Spleen (tissue), 7 donors: ENCODE results near the gene CEP19.

Experiments used
- CTCF ChIP-seq, 11 experiments: fragments of 200-600 bp in 7 of 11; fragments of 450-650 bp in 4 of 11; sonication (generic) in 4 of 11; IDR thresholded peaks in 8 of 11; conservative IDR thresholded peaks in 3 of 11; 1 replicate in 7 of 11; 2 replicates in 4 of 11; pipeline versions ENCODE4 v1.4.0 to v1.8.0; 2016 to 2021; ENCODE audit warnings: antibody characterized with exemption in 11 of 11, inconsistent platforms in 4 of 11, mild to moderate bottlenecking in 1 of 11
- POLR2AphosphoS5 ChIP-seq, 3 donors: sonication (generic); formaldehyde crosslinking; IDR thresholded peaks; one replicate each; pipeline ENCODE4 v1.5.1; 2017; ENCODE audit warnings: antibody characterized with exemption in 3 of 3
- donor health status: DM: no; HTN: no; CAD: no; lungs with moderate emphysema.
- donor health status: DM: no; HTN: no; CAD: no.
- donor health status: DM: no; HTN: no; CAD: no.

GRCh38 chr3:196667056-196667825, 44.8 kb downstream of the CEP19 start:
- TF ChIP-seq CTCF (IDR thresholded peaks at IDR 0.05 in 8 of 11, conservative IDR thresholded peaks at IDR 0.05 in 3 of 11): no peak
- TF ChIP-seq POLR2AphosphoS5 (IDR thresholded peaks at IDR 0.05): no peak
